Effector memory CD4-positive, alpha-beta T cell (primary cell): Measurements from ENCODE around the gene PDE4B.
"Not testable (repeated sequence)": the region's sequence is repeated elsewhere in the genome, so short reads cannot be mapped to it uniquely, and the experiment has no call there.

Experiments
- DNase-seq, 3 donors: peaks; one replicate each; pipeline ENCODE4 v3.0.0-alpha.2; 2020
- H3K27ac ChIP-seq: 2 replicates; pipeline ENCODE4 v1.7.0; 2013; ENCODE audit warnings: mild to moderate bottlenecking, low read length, moderate library complexity; ENCODE audit not compliant: insufficient read depth, poor library complexity, severe bottlenecking
- H3K27me3 ChIP-seq: replicated peaks from 2 replicates; pipeline ENCODE4 v1.7.0; 2013; ENCODE audit warnings: mild to moderate bottlenecking, low read length; ENCODE audit not compliant: insufficient read depth, control insufficient read depth, poor library complexity, severe bottlenecking
- H3K36me3 ChIP-seq: 2 replicates; pipeline ENCODE4 v1.7.0; 2013; ENCODE audit warnings: mild to moderate bottlenecking, low read length, moderate library complexity; ENCODE audit not compliant: control insufficient read depth, insufficient read depth
- H3K4me1 ChIP-seq: 2 replicates; pipeline ENCODE4 v1.7.0; 2013; ENCODE audit warnings: low read length, mild to moderate bottlenecking; ENCODE audit not compliant: control insufficient read depth, insufficient read depth, poor library complexity, severe bottlenecking
- H3K4me3 ChIP-seq: 2 replicates; pipeline ENCODE4 v1.7.0; 2013; ENCODE audit warnings: low read length, low read depth, mild to moderate bottlenecking; ENCODE audit not compliant: insufficient read depth, poor library complexity, severe bottlenecking
- H3K9me3 ChIP-seq: 2 replicates; pipeline ENCODE4 v1.7.0; 2013; ENCODE audit warnings: mild to moderate bottlenecking, low read length, moderate library complexity; ENCODE audit not compliant: control insufficient read depth

The PDE4B gene

GRCh38 chr1:66396212-66396890 is 603.7 kb downstream of the PDE4B start:
- H3K4me1 ChIP-seq = no peaks in the 10 kb centered on the region
- H3K27me3 ChIP-seq = no peaks in the 10 kb centered on the region
- DNase-seq = no peak
- H3K27ac ChIP-seq = no peak overlapping the region
- no peak overlapping the region for H3K4me3 ChIP-seq
- H3K9me3 ChIP-seq = no peaks in the 10 kb centered on the region
- H3K36me3 ChIP-seq = no peaks in the 10 kb centered on the region

- H3K4me1 ChIP-seq = no peaks in the 10 kb centered on the region
- no peak overlapping the region for H3K27ac ChIP-seq
Measured at GRCh38 chr1:66397192-66397591, 604.5 kb downstream of the PDE4B start.

GRCh38 chr1:66399888-66400529 is 607.3 kb downstream of the PDE4B start:
- Histone ChIP-seq H3K36me3 (no peaks in the 10 kb centered on the region), H3K27ac (no peak overlapping the region), H3K9me3 (no peaks in the 10 kb centered on the region), H3K4me3 (no peak overlapping the region), H3K4me1 (no peaks in the 10 kb centered on the region), H3K27me3 (no peaks in the 10 kb centered on the region)
- no peak for DNase-seq

More at GRCh38 chr1:66397192-66397591, 604.5 kb downstream of the PDE4B start:
- Histone ChIP-seq H3K27me3 (no peaks in the 10 kb centered on the region), H3K9me3 (no peaks in the 10 kb centered on the region), H3K4me3 (no peak overlapping the region), H3K36me3 (no peaks in the 10 kb centered on the region)
- no peak for DNase-seq

GRCh38 chr1:66400660-66401059 is 608.0 kb downstream of the PDE4B start:
- no peak overlapping the region for H3K27ac ChIP-seq
- DNase-seq = no peak
- no peak overlapping the region for H3K4me3 ChIP-seq
- no peaks in the 10 kb centered on the region for H3K27me3 ChIP-seq
- H3K9me3 ChIP-seq = no peaks in the 10 kb centered on the region
- H3K4me1 ChIP-seq = no peaks in the 10 kb centered on the region
- H3K36me3 ChIP-seq = no peaks in the 10 kb centered on the region

- Histone ChIP-seq H3K4me1 (no peaks in the 10 kb centered on the region), H3K36me3 (no peaks in the 10 kb centered on the region), H3K27me3 (no peaks in the 10 kb centered on the region), H3K27ac (no peak overlapping the region), H3K9me3 (no peaks in the 10 kb centered on the region), H3K4me3 (no peak overlapping the region)
- no peak for DNase-seq
Measured at GRCh38 chr1:66401244-66401643, 608.5 kb downstream of the PDE4B start.

- no peak for DNase-seq
- H3K9me3 ChIP-seq = no peaks in the 10 kb centered on the region
- H3K4me1 ChIP-seq = no peaks in the 10 kb centered on the region
- no peaks in the 10 kb centered on the region for H3K27me3 ChIP-seq
- no peak overlapping the region for H3K27ac ChIP-seq
- no peaks in the 10 kb centered on the region for H3K36me3 ChIP-seq
- no peak overlapping the region for H3K4me3 ChIP-seq
Measured at GRCh38 chr1:66402194-66402593, 609.5 kb downstream of the PDE4B start.

- Histone ChIP-seq H3K36me3 (no peaks in the 10 kb centered on the region), H3K4me3 (no peak overlapping the region), H3K4me1 (no peaks in the 10 kb centered on the region), H3K27me3 (no peaks in the 10 kb centered on the region), H3K9me3 (no peaks in the 10 kb centered on the region), H3K27ac (no peak overlapping the region)
- DNase-seq = no peak
Measured at GRCh38 chr1:66403007-66403731, 610.5 kb downstream of the PDE4B start.

GRCh38 chr1:66405061-66405460 is 612.4 kb downstream of the PDE4B start:
- Histone ChIP-seq H3K4me1 (no peaks in the 10 kb centered on the region), H3K27ac (no peak overlapping the region), H3K4me3 (no peak overlapping the region), H3K9me3 (no peaks in the 10 kb centered on the region), H3K27me3 (no peaks in the 10 kb centered on the region), H3K36me3 (no peaks in the 10 kb centered on the region)
- no peak for DNase-seq

GRCh38 chr1:66411449-66411848 is 618.8 kb downstream of the PDE4B start:
- H3K4me3 ChIP-seq, H3K36me3 ChIP-seq, H3K27me3 ChIP-seq, H3K9me3 ChIP-seq, H3K4me1 ChIP-seq, H3K27ac ChIP-seq, DNase-seq: not testable (repeated sequence)

GRCh38 chr1:66412704-66413103 is 620.0 kb downstream of the PDE4B start:
- Histone ChIP-seq H3K4me1 (no peaks in the 10 kb centered on the region), H3K27ac (no peak overlapping the region), H3K27me3 (no peaks in the 10 kb centered on the region), H3K36me3 (no peaks in the 10 kb centered on the region), H3K4me3 (no peak overlapping the region), H3K9me3 (peaks cover 4% of the 10 kb centered on the region)
- no peak for DNase-seq
